GM19023 (cell line): ENCODE data around the gene P4HTM.

Source experiments
- ATAC-seq: cut with Tn5 transposase; IDR thresholded peaks from one replicate; pipeline ENCODE4 v1.9.1; 2021; ENCODE audit warnings: mild to moderate bottlenecking, moderate library complexity; ENCODE audit not compliant: unreplicated experiment

P4HTM gene

GRCh38 chr3:49021813-49022687 lies 32.0 kb downstream of the P4HTM start, which contains the start of gene NDUFAF3:
Gene NDUFAF3 (plus strand): TSS chr3:49022121. CDS start chr3:49022145, 24 bp downstream.
- peak; percentile 63 for ATAC-seq

- no peak for ATAC-seq
These were observed 32.7 kb downstream of the P4HTM start for GRCh38 chr3:49022688-49023171.

- no peak for ATAC-seq
These were observed 33.7 kb downstream of the P4HTM start for GRCh38 chr3:49023775-49024174.

- ATAC-seq, result no peak
These were observed 34.4 kb downstream of the P4HTM start for GRCh38 chr3:49024449-49024848.

GRCh38 chr3:49025005-49025792 lies 35.2 kb downstream of the P4HTM start:
- no peak for ATAC-seq

GRCh38 chr3:49025793-49026520 lies 35.9 kb downstream of the P4HTM start:
- ATAC-seq, result no peak

- ATAC-seq, result no peak
These were observed 36.5 kb downstream of the P4HTM start for GRCh38 chr3:49026536-49026935.

- no peak for ATAC-seq
These were observed 37.6 kb downstream of the P4HTM start for GRCh38 chr3:49027634-49028033.

GRCh38 chr3:49028298-49028672 lies 38.2 kb downstream of the P4HTM start:
- ATAC-seq, result no peak

GRCh38 chr3:49028673-49029562 lies 38.9 kb downstream of the P4HTM start, which contains the start of gene IMPDH2:
Gene IMPDH2 (minus strand): TSS chr3:49029398. CDS start chr3:49029350, 48 bp downstream.
- ATAC-seq, result peak; percentile 92

GRCh38 chr3:49029563-49029884 lies 39.5 kb downstream of the P4HTM start:
- ATAC-seq, result no peak

- no peak for ATAC-seq
These were observed 40.3 kb downstream of the P4HTM start for GRCh38 chr3:49030321-49030720.

GRCh38 chr3:49032646-49033304 lies 42.7 kb downstream of the P4HTM start:
- ATAC-seq, result no peak

GRCh38 chr3:49034650-49035049 lies 44.6 kb downstream of the P4HTM start:
- no peak for ATAC-seq

GRCh38 chr3:49035281-49035680 lies 45.2 kb downstream of the P4HTM start:
- no peak for ATAC-seq

- no peak for ATAC-seq
These were observed 63.5 kb downstream of the P4HTM start for GRCh38 chr3:49053543-49053942.

GRCh38 chr3:49054344-49054862 lies 64.4 kb downstream of the P4HTM start:
- ATAC-seq, result no peak
